ENCODE measurements around the gene STK39. TPM values are rescaled to one million over a fixed set of nuclear protein-coding genes. Genes with fewer than 3 reads are reported as not detected.

STK39 gene
- total RNA-seq, 2 experiments from 2014 or later = 17.7 to 41.1 TPM

DNA sequence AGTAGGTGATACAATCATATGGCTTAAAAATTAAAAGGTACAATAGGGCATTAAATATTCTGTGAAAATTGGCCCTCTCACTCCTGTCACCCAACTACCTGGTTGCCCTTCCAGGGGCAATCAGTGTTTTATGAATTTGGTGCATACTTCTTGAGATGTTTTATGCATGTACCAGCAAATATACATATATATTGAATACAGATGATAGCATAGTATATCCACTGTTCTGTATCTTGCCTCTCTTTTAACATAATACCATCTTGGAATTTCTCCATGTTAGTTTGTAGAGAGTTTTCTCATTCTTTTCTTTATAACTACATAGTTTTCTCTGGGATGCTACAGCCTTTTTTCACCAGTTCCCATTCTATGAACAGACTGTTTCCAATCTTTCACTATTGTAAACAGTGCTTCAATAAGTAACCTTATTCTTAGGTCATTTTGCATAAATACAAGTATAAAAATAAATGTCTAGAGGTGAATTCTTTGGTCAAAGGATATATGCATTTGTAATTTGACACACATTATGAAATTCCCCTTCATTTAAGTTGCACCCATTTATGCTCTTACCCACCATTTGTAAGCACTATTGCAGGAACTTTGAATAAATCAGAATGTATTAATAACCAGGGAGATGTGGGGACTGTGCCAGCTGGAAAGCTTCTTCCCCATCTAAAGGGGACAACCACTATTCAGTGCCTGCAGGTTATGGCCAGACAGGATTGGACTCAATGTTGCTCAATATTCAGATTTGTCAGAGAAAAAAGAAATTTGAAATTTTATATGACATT is 225.4 kb downstream of the STK39 start:
- H3K9me3 ChIP-seq (ENCODE audit: low read length) = no peaks in the 10 kb centered on the region
- intact Hi-C loops (cut with micrococcal nuclease; ENCODE audit: unreplicated experiment) = no loop called here
- no peak overlapping the region for H2AFZ ChIP-seq (ENCODE audit: low read length)
- no peak overlapping the region for H3K27ac ChIP-seq (ENCODE audit: low read depth, low read length, poor library complexity, severe bottlenecking)
- no peak overlapping the region for H3K4me3 ChIP-seq (ENCODE audit: low read depth, low read length, poor library complexity, severe bottlenecking)
- no peaks in the 10 kb centered on the region; the same call in 1 of the 2 replicates for H3K36me3 ChIP-seq (ENCODE audit: insufficient read depth, low read length)
- no peaks in the 10 kb centered on the region for H4K20me1 ChIP-seq (ENCODE audit: insufficient read depth, low read length)
- no TSS peak for BruUV-seq (replicated peaks)
- no peaks in the 10 kb centered on the region for H3K79me2 ChIP-seq (ENCODE audit: insufficient read depth, low read depth, low read length)
- ChIA-PET POLR2A (no interaction called here), CTCF (ENCODE audit: unreplicated experiment) (no interaction called here)
- no peak overlapping the region for H3K4me2 ChIP-seq (ENCODE audit: low read length)
- no peak for DNase-seq (ENCODE audit: low spot score)
- TF ChIP-seq EZH2phosphoT487 (IDR thresholded peaks at IDR 0.05; ENCODE audit: borderline replicate concordance, low read depth, low read length) (no peak), CTCF (conservative IDR thresholded peaks at IDR 0.05; ENCODE audit: low read length) (no peak)
- no peaks in the 10 kb centered on the region for H3K4me1 ChIP-seq (ENCODE audit: insufficient read depth, low read length, poor library complexity, severe bottlenecking)
- no peaks in the 10 kb centered on the region for H3K9me2 ChIP-seq (ENCODE audit: insufficient read depth, low read length)

DNA sequence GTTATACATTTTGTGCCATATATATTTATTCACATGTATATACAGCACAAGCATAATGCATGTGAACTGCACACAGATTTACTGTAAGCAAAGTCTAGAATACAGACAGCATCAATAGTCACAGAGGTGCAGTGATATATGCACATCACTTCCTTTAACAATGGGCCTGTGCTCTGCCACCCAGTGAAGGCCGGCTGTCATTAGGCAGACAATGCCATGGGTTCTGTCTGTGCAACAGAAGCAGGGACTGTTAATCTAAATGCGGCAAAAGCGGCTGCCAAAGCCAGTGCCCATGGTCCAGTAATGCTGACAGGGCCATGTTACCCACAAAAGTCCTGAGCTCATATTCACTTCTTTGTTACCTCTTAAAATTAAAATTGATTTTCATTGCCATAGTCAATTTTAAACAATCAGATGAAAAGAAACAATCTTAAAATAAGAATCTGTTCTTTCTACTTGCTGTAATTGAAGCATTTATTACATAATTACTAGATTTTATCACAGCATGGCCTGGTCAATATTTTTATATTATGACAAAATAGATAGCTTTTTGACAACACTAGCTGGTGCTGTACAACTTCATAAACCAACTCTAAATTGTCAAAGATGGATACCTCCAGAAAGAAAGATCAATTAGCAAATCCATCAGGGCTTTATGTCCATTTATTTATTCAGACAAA is 232.0 kb downstream of the STK39 start:
- TF ChIP-seq EZH2phosphoT487 (IDR thresholded peaks at IDR 0.05; ENCODE audit: borderline replicate concordance, low read depth, low read length) (no peak), CTCF (conservative IDR thresholded peaks at IDR 0.05; ENCODE audit: low read length) (no peak)
- ChIA-PET CTCF (ENCODE audit: unreplicated experiment) (no interaction called here), POLR2A (interaction anchor here (1.3 kb wide), 1 partner anchor 125 kb away, joined by 3 read pairs; no protein-coding TSS in a partner anchor)
- H3K9me2 ChIP-seq (ENCODE audit: insufficient read depth, low read length) = no peaks in the 10 kb centered on the region
- BruUV-seq (replicated peaks) = no TSS peak
- H3K4me1 ChIP-seq (ENCODE audit: insufficient read depth, low read length, poor library complexity, severe bottlenecking) = no peaks in the 10 kb centered on the region
- no peaks in the 10 kb centered on the region for H3K79me2 ChIP-seq (ENCODE audit: insufficient read depth, low read depth, low read length)
- H3K27ac ChIP-seq (ENCODE audit: low read depth, low read length, poor library complexity, severe bottlenecking) = no peak overlapping the region
- no peaks in the 10 kb centered on the region for H3K9me3 ChIP-seq (ENCODE audit: low read length)
- no peaks in the 10 kb centered on the region for H4K20me1 ChIP-seq (ENCODE audit: insufficient read depth, low read length)
- no peak overlapping the region for H3K4me2 ChIP-seq (ENCODE audit: low read length)
- H3K4me3 ChIP-seq (ENCODE audit: low read depth, low read length, poor library complexity, severe bottlenecking) = no peak overlapping the region
- no peak overlapping the region for H2AFZ ChIP-seq (ENCODE audit: low read length)
- intact Hi-C loops (cut with micrococcal nuclease; ENCODE audit: unreplicated experiment) = no loop called here
- peaks cover 11% of the 10 kb centered on the region; the same call in 1 of the 2 replicates for H3K36me3 ChIP-seq (ENCODE audit: insufficient read depth, low read length)
- no peak for DNase-seq (ENCODE audit: low spot score)

DNA sequence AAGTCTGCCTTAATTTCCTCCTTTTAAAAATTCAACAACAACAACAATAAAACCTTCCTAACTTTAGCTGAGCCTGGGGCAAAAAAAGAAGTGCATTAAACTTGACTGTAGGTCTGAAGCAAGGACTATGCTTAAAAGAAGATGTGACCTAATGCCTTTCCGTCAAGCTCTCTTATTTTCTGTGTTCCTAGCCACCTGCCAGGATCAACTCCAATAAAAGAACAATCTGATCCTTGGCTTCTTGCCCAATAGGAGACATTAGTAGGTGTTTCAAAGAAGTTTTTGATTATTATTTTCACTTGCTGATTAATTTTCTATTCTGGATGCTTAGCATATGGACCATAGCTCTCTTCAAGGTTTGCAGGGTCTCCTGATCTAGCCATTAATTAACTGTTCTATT is 237.5 kb downstream of the STK39 start:
- no TSS peak for BruUV-seq (replicated peaks)
- CTCF ChIA-PET (ENCODE audit: unreplicated experiment) = no interaction called here
- no peak overlapping the region for H3K4me3 ChIP-seq (ENCODE audit: low read depth, low read length, poor library complexity, severe bottlenecking)

More for the DNA sequence above, 237.5 kb downstream of the STK39 start:
- no peak overlapping the region for H2AFZ ChIP-seq (ENCODE audit: low read length)
- H3K27ac ChIP-seq (ENCODE audit: low read depth, low read length, poor library complexity, severe bottlenecking) = no peak overlapping the region
- DNase-seq (ENCODE audit: low spot score) = no peak
- H3K4me1 ChIP-seq (ENCODE audit: insufficient read depth, low read length, poor library complexity, severe bottlenecking) = no peaks in the 10 kb centered on the region
- H4K20me1 ChIP-seq (ENCODE audit: insufficient read depth, low read length) = no peaks in the 10 kb centered on the region
- H3K9me2 ChIP-seq (ENCODE audit: insufficient read depth, low read length) = no peaks in the 10 kb centered on the region
- 0 out of 2 replicates have a peak, but pooled peaks cover 7% of the 10 kb centered on the region for H3K36me3 ChIP-seq (ENCODE audit: insufficient read depth, low read length)
- POLR2A ChIA-PET = interaction anchor here (0.5 to 1.2 kb wide), 6 partner anchors 9 to 623 kb away, joined by 3 to 5 read pairs (median 4); no protein-coding TSS in a partner anchor
- intact Hi-C loops (cut with micrococcal nuclease; ENCODE audit: unreplicated experiment) = no loop called here
- no peaks in the 10 kb centered on the region for H3K9me3 ChIP-seq (ENCODE audit: low read length)
- no peaks in the 10 kb centered on the region for H3K79me2 ChIP-seq (ENCODE audit: insufficient read depth, low read depth, low read length)
- TF ChIP-seq CTCF (conservative IDR thresholded peaks at IDR 0.05; ENCODE audit: low read length) (no peak), EZH2phosphoT487 (IDR thresholded peaks at IDR 0.05; ENCODE audit: borderline replicate concordance, low read depth, low read length) (no peak)
- H3K4me2 ChIP-seq (ENCODE audit: low read length) = no peak overlapping the region
